Measurements from ENCODE around the gene HEYL. TPM values are rescaled to one million over a fixed set of nuclear protein-coding genes. Genes with fewer than 3 reads are reported as not detected.

Gene HEYL
- total and polyA plus RNA-seq, 2 donors (not counting 1 experiment from before 2014, with no cell fraction given) = 1.3 TPM; not detected in 1

DNA sequence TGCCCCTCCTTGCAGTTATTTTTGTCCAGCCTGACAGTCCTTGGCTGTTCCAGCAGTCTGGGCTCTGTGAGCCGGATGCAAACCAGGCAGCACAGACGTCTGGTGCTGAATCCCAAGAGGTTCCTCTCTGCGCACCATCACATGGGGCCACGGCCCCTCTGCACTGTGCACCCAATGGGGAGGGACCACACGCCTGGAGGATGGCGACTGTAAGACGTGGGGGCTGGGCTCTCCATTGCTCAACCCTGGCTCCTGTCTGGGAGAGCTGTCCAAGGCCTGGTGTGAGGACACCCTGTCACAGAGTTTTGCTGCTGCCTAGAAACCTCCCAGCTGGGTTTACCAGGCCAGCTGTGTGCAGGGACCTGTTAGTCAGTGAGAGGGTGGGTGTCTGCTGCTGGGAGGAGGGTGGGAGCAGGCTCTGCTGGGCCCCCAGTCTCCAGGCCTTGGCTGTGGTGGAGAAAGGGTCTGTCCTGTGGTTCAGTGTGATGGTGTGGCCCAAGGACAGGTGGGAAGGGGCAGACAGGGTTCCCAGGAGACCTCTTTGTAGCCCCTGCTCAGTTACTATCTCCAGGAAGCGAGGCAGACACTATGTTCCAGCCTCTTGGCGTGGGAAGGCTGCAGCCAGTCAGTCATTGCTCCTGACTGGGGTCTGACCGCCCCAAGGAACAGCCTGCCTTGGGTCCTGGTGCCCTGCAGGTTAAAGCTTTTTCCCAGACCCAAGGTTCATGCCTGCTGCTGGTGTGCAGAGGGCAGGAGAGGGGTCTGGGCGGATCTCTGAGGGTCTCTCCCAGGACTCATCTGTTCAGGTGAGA is 13.8 kb downstream of the HEYL start:
- Histone ChIP-seq H3K27ac (ENCODE audit: insufficient read depth, low read length) (no peak overlapping the region), H3K79me2 (ENCODE audit: control insufficient read depth, insufficient read depth, low read length) (no peaks in the 10 kb centered on the region), H3K4me1 (ENCODE audit: control insufficient read depth, extremely low read depth, insufficient read depth, low read length) (peaks cover 2% of the 10 kb centered on the region), H3K4me2 (ENCODE audit: extremely low read depth, insufficient read depth, low read length) (no peak overlapping the region), H4K20me1 (ENCODE audit: control insufficient read depth, extremely low read depth, insufficient read depth, low read length) (no peaks in the 10 kb centered on the region), H3K9ac (ENCODE audit: insufficient read depth, low read length) (no peak overlapping the region), H3K36me3 (ENCODE audit: control insufficient read depth, insufficient read depth, low read length) (no peaks in the 10 kb centered on the region), H3K4me3 (replicated peaks in 1 of 4; ENCODE audit: control extremely low read depth in 1 of 4, insufficient read depth in 1 of 4, low read depth in 3 of 4, low read length in 4 of 4) (no peak overlapping the region), H2AFZ (ENCODE audit: low read length) (no peak overlapping the region), H3K27me3 (ENCODE audit: control insufficient read depth, insufficient read depth, low read length) (peaks cover 25% of the 10 kb centered on the region), H3K9me3 (ENCODE audit: control insufficient read depth, insufficient read depth, low read depth, low read length) (no peaks in the 10 kb centered on the region)
- TF ChIP-seq EZH2 (IDR thresholded peaks at IDR 0.05; ENCODE audit: low read length, missing control alignments) = no peak
- TF ChIP-seq, protein P1, sequence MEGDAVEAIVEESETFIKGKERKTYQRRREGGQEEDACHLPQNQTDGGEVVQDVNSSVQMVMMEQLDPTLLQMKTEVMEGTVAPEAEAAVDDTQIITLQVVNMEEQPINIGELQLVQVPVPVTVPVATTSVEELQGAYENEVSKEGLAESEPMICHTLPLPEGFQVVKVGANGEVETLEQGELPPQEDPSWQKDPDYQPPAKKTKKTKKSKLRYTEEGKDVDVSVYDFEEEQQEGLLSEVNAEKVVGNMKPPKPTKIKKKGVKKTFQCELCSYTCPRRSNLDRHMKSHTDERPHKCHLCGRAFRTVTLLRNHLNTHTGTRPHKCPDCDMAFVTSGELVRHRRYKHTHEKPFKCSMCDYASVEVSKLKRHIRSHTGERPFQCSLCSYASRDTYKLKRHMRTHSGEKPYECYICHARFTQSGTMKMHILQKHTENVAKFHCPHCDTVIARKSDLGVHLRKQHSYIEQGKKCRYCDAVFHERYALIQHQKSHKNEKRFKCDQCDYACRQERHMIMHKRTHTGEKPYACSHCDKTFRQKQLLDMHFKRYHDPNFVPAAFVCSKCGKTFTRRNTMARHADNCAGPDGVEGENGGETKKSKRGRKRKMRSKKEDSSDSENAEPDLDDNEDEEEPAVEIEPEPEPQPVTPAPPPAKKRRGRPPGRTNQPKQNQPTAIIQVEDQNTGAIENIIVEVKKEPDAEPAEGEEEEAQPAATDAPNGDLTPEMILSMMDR (conservative IDR thresholded peaks at IDR 0.05 in 1 of 2, IDR thresholded peaks at IDR 0.05 in 1 of 2; ENCODE audit: low read depth in 1 of 2, low read length in 2 of 2) = no peak
- peak; percentile 16 to 85 for DNase-seq (ENCODE audit: low read depth in 2 of 2)

DNA sequence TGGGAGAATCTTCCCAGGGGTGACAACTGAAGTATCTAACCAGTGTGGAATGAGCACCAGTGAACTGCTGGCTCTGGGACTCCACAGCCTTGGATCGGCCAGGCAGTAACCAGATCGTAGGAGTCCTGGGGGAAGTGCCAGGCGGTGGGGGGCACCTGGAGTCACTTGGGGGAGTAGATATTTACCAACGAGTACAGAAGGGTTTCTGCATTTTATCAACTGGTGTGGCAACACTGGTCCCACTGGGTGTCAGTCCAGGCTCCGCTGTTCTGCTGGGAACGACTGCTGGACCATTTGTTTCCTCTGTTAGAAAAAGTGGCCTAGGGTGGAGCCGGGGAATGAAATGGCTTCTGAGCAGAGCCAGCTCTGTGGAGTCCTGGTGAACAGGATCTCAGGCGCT is 14.4 kb downstream of the HEYL start:
- no peaks in the 10 kb centered on the region for H3K36me3 ChIP-seq (ENCODE audit: control insufficient read depth, insufficient read depth, low read length)

DNA sequence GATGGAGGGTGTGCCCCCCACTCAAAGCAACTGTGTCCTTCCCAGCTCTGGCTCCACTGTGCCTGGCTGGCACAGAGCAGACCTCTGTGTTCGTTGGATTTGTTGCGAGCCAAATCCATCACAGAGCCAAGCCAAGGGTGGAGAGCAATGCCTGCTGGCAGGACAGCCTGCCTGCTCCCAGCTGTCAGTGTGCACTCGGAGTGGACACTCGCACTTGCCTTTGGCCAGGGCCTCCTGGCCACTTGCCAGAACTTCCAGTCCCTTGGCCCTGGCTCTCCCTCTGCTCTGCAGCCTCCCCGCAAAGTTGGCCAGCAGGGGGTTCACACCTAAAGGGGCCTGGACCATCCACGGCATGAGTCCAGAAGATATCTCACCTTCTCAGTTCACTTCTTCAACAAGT is 16.4 kb downstream of the HEYL start:
- H3K9ac ChIP-seq (ENCODE audit: insufficient read depth, low read length) = no peak overlapping the region
- no peak overlapping the region for H3K4me2 ChIP-seq (ENCODE audit: extremely low read depth, insufficient read depth, low read length)
- no peaks in the 10 kb centered on the region for H3K79me2 ChIP-seq (ENCODE audit: control insufficient read depth, insufficient read depth, low read length)
- no peaks in the 10 kb centered on the region for H3K9me3 ChIP-seq (ENCODE audit: control insufficient read depth, insufficient read depth, low read depth, low read length)
- peaks cover 26% of the 10 kb centered on the region for H3K27me3 ChIP-seq (ENCODE audit: control insufficient read depth, insufficient read depth, low read length)
- H3K27ac ChIP-seq (ENCODE audit: insufficient read depth, low read length) = no peak overlapping the region
- H2AFZ ChIP-seq (ENCODE audit: low read length) = no peak overlapping the region
- H4K20me1 ChIP-seq (ENCODE audit: control insufficient read depth, extremely low read depth, insufficient read depth, low read length) = no peaks in the 10 kb centered on the region
- DNase-seq (ENCODE audit: low read depth in 2 of 2) = no peak
- TF ChIP-seq EZH2 (IDR thresholded peaks at IDR 0.05; ENCODE audit: low read length, missing control alignments) = no peak
- TF ChIP-seq, protein P1 (conservative IDR thresholded peaks at IDR 0.05 in 1 of 2, IDR thresholded peaks at IDR 0.05 in 1 of 2; ENCODE audit: low read depth in 1 of 2, low read length in 2 of 2) = no peak
- peaks cover 2% of the 10 kb centered on the region for H3K4me1 ChIP-seq (ENCODE audit: control insufficient read depth, extremely low read depth, insufficient read depth, low read length)
- H3K36me3 ChIP-seq (ENCODE audit: control insufficient read depth, insufficient read depth, low read length) = no peaks in the 10 kb centered on the region
- H3K4me3 ChIP-seq (replicated peaks in 1 of 4; ENCODE audit: control extremely low read depth in 1 of 4, insufficient read depth in 1 of 4, low read depth in 3 of 4, low read length in 4 of 4) = no peak overlapping the region

More for the DNA sequence above, 14.4 kb downstream of the HEYL start:
- H3K9me3 ChIP-seq (ENCODE audit: control insufficient read depth, insufficient read depth, low read depth, low read length) = no peaks in the 10 kb centered on the region
- no peak overlapping the region for H3K4me3 ChIP-seq (replicated peaks in 1 of 4; ENCODE audit: control extremely low read depth in 1 of 4, insufficient read depth in 1 of 4, low read depth in 3 of 4, low read length in 4 of 4)
- H3K27ac ChIP-seq (ENCODE audit: insufficient read depth, low read length) = no peak overlapping the region
- H3K4me2 ChIP-seq (ENCODE audit: extremely low read depth, insufficient read depth, low read length) = no peak overlapping the region
- TF ChIP-seq EZH2 (IDR thresholded peaks at IDR 0.05; ENCODE audit: low read length, missing control alignments) = no peak
- TF ChIP-seq, protein P1 (conservative IDR thresholded peaks at IDR 0.05 in 1 of 2, IDR thresholded peaks at IDR 0.05 in 1 of 2; ENCODE audit: low read depth in 1 of 2, low read length in 2 of 2) = no peak
- H3K79me2 ChIP-seq (ENCODE audit: control insufficient read depth, insufficient read depth, low read length) = no peaks in the 10 kb centered on the region
- H4K20me1 ChIP-seq (ENCODE audit: control insufficient read depth, extremely low read depth, insufficient read depth, low read length) = no peaks in the 10 kb centered on the region
- H3K27me3 ChIP-seq (ENCODE audit: control insufficient read depth, insufficient read depth, low read length) = peaks cover 24% of the 10 kb centered on the region
- no peak for DNase-seq (ENCODE audit: low read depth in 2 of 2)
- H3K9ac ChIP-seq (ENCODE audit: insufficient read depth, low read length) = no peak overlapping the region
- H3K4me1 ChIP-seq (ENCODE audit: control insufficient read depth, extremely low read depth, insufficient read depth, low read length) = peaks cover 2% of the 10 kb centered on the region
- H2AFZ ChIP-seq (ENCODE audit: low read length) = no peak overlapping the region

Measured in fibroblast of lung (primary cell).